OCI-LY3 (cell line): ENCODE results near the gene NYAP1.
"Not testable (repeated sequence)": the region's sequence is repeated elsewhere in the genome, so short reads cannot be mapped to it uniquely, and the experiment has no call there.

Experiments used
- H2AFZ ChIP-seq: fragments of 200-600, 300-600 bp; shearing (Covaris generic); 2 replicates; pipeline ENCODE4 v1.6.0; 2014; ENCODE audit warnings: antibody characterized with exemption, low read depth, low read length
- H3K27ac ChIP-seq: fragments of 200-600, 300-600 bp; sonication (generic); 2 replicates; pipeline ENCODE4 v1.5.1; 2014; ENCODE audit warnings: mild to moderate bottlenecking, low read length, moderate library complexity, mixed read lengths
- H3K27me3 ChIP-seq: fragments of 200-600, 300-600 bp; sonication (generic); 2 replicates; pipeline ENCODE4 v1.6.1; 2014; ENCODE audit warnings: low read depth, low read length, mixed read lengths
- H3K36me3 ChIP-seq: fragments of 200-600, 300-600 bp; sonication (generic); replicated peaks from 2 replicates; pipeline ENCODE3; 2014; ENCODE audit warnings: low read depth, low read length, mixed read lengths
- H3K4me1 ChIP-seq: fragments of 300-600, 200-600 bp; sonication (generic); 2 replicates; pipeline ENCODE4 v1.6.1; 2014; ENCODE audit warnings: low read length, mixed read lengths
- H3K4me2 ChIP-seq: fragments of 200-600, 300-600 bp; sonication (generic); 2 replicates; pipeline ENCODE4 v1.6.1; 2014; ENCODE audit warnings: low read length, mixed read lengths
- H3K4me3 ChIP-seq: fragments of 300-600, 200-600 bp; sonication (generic); 2 replicates; pipeline ENCODE4 v1.5.1; 2014; ENCODE audit warnings: antibody characterized with exemption, mild to moderate bottlenecking, low read length, moderate library complexity
- H3K79me2 ChIP-seq: fragments of 300-600, 200-600 bp; shearing (Covaris generic); 2 replicates; pipeline ENCODE4 v1.6.1; 2014; ENCODE audit warnings: mild to moderate bottlenecking, low read length, mixed read lengths
- H3K9ac ChIP-seq: fragments of 300-600, 200-600 bp; shearing (Covaris generic); 2 replicates; pipeline ENCODE4 v1.6.0; 2014; ENCODE audit warnings: mild to moderate bottlenecking, low read length, moderate library complexity
- H3K9me3 ChIP-seq: fragments of 200-600, 300-600 bp; shearing (Covaris generic); 2 replicates; pipeline ENCODE4 v1.6.1; 2014; ENCODE audit warnings: low read length, mixed read lengths; ENCODE audit not compliant: insufficient read depth
- H4K20me1 ChIP-seq: fragments of 200-600, 300-600 bp; sonication (generic); 2 replicates; pipeline ENCODE4 v1.6.1; 2016; ENCODE audit warnings: low read length, mixed read lengths; ENCODE audit not compliant: insufficient read depth
- EZH2phosphoT487 ChIP-seq: fragments of 200-600 bp; shearing (Covaris generic); IDR thresholded peaks from 2 replicates; pipeline ENCODE4 v1.6.1; 2018; ENCODE audit warnings: antibody characterized with exemption, mixed run types, low read depth
- TF ChIP-seq, protein P1 (sequence below): fragments of 200-600, 300-600 bp; sonication (generic); IDR thresholded peaks from 2 replicates; pipeline ENCODE4 v1.5.1; 2014; ENCODE audit warnings: antibody characterized with exemption, low read length, low read depth

NYAP1 gene

DNA sequence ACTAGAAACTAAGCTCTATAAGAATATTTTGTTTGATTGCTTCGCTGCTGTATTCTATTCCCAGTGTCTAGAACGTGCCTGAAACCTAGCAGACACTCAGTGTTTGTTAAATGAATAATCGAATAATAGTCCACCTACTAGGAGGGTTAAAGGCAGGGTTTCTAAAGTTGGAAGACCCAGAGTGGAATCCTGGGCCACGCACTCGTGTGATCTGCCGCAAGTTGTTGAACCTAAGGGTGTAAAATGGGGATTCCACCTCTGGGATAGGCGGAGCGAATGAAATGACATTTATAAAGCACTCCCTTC, 54.6 kb downstream of the NYAP1 start:
- Histone ChIP-seq H3K9ac (peak overlapping the region; percentile 60), H3K27ac (peak overlapping the region; percentile 44)

DNA sequence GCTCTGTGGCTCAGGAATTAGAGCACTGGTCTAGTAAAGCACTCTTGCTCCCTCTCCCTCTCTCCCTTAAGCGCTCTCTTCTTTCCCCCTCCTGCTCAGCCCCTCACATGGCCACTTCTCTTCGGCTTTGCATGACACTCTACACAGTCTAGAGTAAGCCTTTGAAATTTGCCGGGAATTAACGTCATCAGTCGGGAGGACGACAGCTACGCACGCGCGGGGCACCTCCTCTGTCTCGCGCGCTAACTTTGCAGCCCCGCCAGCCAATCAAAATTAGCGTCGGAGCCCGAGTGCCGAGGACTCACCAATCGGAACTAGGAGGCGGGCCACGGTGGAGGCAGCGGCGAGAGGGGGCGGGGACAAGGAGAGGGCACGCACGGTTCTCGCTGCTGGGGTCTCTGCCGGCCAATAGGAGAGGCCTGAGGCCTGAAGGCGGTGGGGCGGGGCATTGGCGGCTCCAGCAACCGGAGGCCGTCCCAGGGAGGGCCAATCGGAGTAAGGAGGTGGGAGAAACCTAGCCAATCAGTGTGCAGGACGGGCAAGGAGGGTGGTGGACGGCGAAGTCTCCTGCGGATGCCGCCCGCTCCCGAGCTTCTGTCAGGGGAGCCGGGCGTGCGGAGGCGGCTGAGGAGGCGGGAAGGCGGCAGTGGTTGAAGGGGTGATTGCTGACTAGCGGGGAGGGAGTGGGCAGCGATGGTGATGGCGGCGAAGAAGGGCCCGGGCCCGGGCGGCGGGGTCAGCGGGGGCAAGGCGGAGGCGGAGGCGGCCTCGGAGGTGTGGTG, 55.1 kb downstream of the NYAP1 start, which contains the start of gene AGFG2:
Gene AGFG2, plus strand, starts transcription at position 550 of the 782 bp plus-strand sequence. Its CDS starts 144 bp downstream, at position 694.
- Histone ChIP-seq H2AFZ (peak within 1 kb of the TSS; percentile 68; the same call in 1 of the 2 replicates), H3K27ac (peak within 1 kb of the TSS; percentile 44), H3K9ac (peak within 1 kb of the TSS; percentile 60)

More for the DNA sequence above, 54.6 kb downstream of the NYAP1 start:
- peak overlapping the region; percentile 72 for H3K4me3 ChIP-seq
- H3K9me3 ChIP-seq: no peaks in the 10 kb centered on the region
- H3K79me2 ChIP-seq: peaks cover 33% of the 10 kb centered on the region
- peak overlapping the region; percentile 74 for H3K4me2 ChIP-seq
- no peak for TF ChIP-seq EZH2phosphoT487
- TF ChIP-seq, protein P1, sequence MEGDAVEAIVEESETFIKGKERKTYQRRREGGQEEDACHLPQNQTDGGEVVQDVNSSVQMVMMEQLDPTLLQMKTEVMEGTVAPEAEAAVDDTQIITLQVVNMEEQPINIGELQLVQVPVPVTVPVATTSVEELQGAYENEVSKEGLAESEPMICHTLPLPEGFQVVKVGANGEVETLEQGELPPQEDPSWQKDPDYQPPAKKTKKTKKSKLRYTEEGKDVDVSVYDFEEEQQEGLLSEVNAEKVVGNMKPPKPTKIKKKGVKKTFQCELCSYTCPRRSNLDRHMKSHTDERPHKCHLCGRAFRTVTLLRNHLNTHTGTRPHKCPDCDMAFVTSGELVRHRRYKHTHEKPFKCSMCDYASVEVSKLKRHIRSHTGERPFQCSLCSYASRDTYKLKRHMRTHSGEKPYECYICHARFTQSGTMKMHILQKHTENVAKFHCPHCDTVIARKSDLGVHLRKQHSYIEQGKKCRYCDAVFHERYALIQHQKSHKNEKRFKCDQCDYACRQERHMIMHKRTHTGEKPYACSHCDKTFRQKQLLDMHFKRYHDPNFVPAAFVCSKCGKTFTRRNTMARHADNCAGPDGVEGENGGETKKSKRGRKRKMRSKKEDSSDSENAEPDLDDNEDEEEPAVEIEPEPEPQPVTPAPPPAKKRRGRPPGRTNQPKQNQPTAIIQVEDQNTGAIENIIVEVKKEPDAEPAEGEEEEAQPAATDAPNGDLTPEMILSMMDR: no peak
- peaks cover 33% of the 10 kb centered on the region for H3K4me1 ChIP-seq
- no peaks in the 10 kb centered on the region for H4K20me1 ChIP-seq
- H3K27me3 ChIP-seq: no peaks in the 10 kb centered on the region
- peaks cover 6% of the 10 kb centered on the region for H3K36me3 ChIP-seq
- H2AFZ ChIP-seq: peak overlapping the region; percentile 68; the same call in 1 of the 2 replicates

DNA sequence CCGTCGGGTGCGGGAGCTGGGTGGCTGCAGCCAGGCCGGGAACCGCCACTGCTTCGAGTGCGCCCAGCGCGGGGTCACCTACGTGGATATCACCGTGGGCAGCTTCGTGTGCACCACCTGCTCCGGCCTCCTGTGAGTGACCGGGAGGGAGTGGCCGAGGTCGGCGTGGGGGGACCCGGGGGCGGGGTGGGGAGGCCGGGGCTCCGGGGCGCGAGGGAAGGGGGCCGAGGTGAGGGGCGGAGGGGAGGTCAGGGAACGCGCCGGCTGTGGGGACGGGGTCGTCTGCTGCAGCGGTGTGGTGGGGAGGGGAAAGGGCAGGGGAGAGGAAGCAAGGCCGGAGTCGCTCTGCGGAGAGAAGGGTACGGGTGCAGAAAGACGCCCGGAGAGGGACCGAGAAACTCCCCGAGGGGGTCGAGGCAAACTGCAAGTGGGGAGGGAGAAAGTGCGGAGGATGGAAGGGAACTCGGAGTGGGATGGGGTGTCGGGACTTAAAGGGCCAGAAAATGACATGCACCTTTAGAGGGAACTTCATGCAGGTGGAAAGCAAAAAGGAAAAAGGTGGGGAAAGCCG, 55.8 kb downstream of the NYAP1 start:
- Histone ChIP-seq H3K27ac (no peak overlapping the region), H3K79me2 (peaks cover 39% of the 10 kb centered on the region), H3K4me3 (peak overlapping the region; percentile 79), H3K9ac (peak overlapping the region; percentile 52), H2AFZ (no peak overlapping the region), H4K20me1 (no peaks in the 10 kb centered on the region), H3K9me3 (no peaks in the 10 kb centered on the region), H3K4me1 (peaks cover 45% of the 10 kb centered on the region), H3K36me3 (peaks cover 6% of the 10 kb centered on the region), H3K4me2 (peak overlapping the region; percentile 95), H3K27me3 (no peaks in the 10 kb centered on the region)
- TF ChIP-seq, protein P1: no peak
- no peak for TF ChIP-seq EZH2phosphoT487

More for the DNA sequence above, 55.1 kb downstream of the NYAP1 start, which contains the start of gene AGFG2:
- peaks cover 33% of the 10 kb centered on the region for H3K79me2 ChIP-seq
- peaks cover 6% of the 10 kb centered on the region for H3K36me3 ChIP-seq
- H3K4me2 ChIP-seq: peak within 1 kb of the TSS; percentile 95
- H3K27me3 ChIP-seq: no peaks in the 10 kb centered on the region
- H3K4me3 ChIP-seq: peak within 1 kb of the TSS; percentile 79
- no peaks in the 10 kb centered on the region for H3K9me3 ChIP-seq
- TF ChIP-seq, protein P1: no peak
- TF ChIP-seq EZH2phosphoT487: no peak
- peaks cover 38% of the 10 kb centered on the region for H3K4me1 ChIP-seq
- no peaks in the 10 kb centered on the region for H4K20me1 ChIP-seq

DNA sequence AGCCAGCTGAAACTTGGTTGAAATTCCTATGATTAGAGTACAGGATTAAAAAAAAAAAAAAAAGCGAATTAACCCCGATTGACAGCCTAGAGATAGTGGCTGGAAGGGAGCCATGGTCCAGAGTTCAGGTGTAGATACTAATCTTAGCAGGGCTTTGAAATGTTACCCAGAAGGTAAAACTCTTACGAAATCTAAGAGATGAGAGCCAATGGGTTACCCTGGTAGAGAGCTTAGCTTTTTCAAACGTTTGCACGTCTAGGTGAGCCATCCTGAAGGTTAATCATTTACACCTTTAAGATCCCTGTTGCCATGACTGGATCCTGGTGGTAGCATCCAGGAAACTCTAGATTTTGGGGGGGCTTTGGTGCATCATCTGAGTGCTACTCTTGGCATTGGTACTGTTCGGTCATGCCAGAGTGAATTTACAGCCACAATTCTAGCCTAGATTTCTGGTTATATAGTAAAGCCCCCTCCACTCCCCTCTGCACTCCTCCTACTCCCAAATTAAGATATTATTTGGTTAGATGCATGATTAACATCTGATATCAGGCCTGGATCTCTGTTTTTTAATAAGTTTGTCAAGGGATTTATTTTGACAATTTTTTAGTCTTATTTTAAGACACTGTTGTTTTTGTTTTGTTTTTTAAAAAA, 56.5 kb downstream of the NYAP1 start:
- Histone ChIP-seq H3K9ac (peak overlapping the region; percentile 52), H3K27ac (no peak overlapping the region), H3K36me3 (peaks cover 6% of the 10 kb centered on the region), H3K79me2 (peaks cover 45% of the 10 kb centered on the region), H3K4me3 (peak overlapping the region; percentile 79), H4K20me1 (no peaks in the 10 kb centered on the region), H3K27me3 (no peaks in the 10 kb centered on the region), H2AFZ (no peak overlapping the region), H3K4me1 (peaks cover 52% of the 10 kb centered on the region), H3K4me2 (peak overlapping the region; percentile 95), H3K9me3 (no peaks in the 10 kb centered on the region)
- no peak for TF ChIP-seq EZH2phosphoT487
- TF ChIP-seq, protein P1: no peak

DNA sequence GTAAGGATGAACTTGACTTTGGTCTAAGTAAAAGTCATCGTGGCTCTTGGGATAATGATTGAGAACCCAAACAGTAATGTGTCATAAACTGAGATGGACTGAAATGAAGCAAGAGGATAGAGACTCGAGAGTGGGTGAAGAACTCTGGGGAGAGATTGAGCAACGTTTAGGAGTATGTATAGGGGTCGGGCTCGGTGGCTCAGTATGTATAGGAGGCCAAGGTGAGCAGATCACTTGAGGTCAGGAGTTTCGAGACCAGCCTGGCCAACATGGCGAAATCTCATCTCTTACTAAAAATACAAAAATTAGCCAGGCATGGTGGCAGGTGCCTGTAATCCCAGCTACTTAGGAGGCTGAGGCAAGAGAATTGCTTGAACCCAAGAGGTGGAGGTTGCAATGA, 57.6 kb downstream of the NYAP1 start:
- Histone ChIP-seq H3K9ac (peak overlapping the region; percentile 61), H3K27ac (peak overlapping the region; percentile 99), H3K79me2 (peaks cover 49% of the 10 kb centered on the region), H3K4me1 (peaks cover 63% of the 10 kb centered on the region), H3K4me3 (peak overlapping the region; percentile 61), H3K4me2 (peak overlapping the region; percentile 92)
- H2AFZ ChIP-seq, H4K20me1 ChIP-seq, H3K9me3 ChIP-seq, H3K36me3 ChIP-seq, H3K27me3 ChIP-seq: not testable (repeated sequence)
